ENCODE data around the gene LYPLA2.
"Not testable (repeated sequence)": the region's sequence is repeated elsewhere in the genome, so short reads cannot be mapped to it uniquely, and the experiment has no call there.

Gene LYPLA2

DNA sequence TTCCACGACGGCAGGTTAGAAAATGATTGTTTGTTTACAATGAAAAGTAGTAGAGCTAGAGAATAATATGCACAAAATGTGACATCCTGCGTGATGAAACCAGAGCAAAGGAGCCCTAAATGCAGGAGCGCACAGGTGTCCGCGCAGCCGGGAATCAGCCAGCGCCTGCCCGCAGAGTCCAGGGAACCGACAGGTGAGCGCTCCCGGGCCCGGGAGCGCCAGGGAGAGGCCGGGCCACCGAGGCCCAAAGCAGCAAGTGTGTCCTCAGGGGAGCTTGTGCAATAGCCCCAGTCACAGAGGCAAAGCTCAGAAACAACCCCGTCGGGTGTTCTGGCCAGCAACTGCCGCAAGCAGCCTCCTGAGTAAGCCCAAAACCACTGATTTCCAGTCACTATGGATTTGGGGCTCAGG, 10.4 kb downstream of the LYPLA2 start:
- DNase-seq = no peak

DNA sequence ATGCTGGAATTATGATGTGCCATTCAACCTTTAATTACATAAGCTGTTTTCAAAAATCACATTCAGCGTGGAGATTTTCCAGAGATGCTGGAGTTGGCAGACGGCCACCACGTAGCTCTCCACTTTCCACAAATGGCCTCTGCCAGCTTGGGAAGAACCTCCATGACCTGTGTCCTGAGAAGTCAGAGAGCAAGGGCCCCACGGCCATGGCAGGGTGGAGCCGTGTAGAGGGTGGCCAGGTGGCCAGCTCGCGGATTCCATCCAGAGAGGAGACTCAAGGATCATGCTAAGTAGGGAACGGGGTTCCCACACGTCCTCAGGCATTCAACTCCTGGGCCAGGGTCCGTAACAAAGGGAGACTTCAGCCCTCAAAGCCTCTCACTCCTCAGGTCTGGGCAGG, 10.9 kb downstream of the LYPLA2 start:
- DNase-seq = no peak

DNA sequence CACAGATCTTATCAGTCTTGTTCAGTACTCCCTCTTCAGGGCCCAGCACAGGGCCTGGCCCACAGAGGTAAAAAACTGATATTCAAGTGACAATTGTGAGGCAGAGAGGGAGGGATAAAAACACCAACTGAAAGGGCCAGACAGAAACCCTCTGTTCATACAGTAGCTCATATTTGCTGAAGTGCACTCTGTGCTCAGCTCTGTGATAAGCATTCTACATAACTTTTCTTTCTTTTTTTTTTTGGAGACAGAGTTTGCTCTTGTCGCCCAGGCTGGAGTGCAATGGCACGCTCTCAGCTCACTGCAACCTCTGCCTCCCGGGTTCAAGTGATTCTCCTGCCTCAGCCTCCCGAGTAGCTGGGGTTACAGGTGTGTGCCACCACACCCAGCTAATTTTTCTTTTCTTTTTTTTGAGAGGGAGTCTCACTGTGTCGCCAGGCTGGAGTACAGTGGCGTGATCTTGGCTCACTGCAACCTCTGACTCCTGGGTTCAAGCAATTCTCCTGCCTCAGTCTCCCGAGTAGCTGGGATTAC, 11.9 kb downstream of the LYPLA2 start:
- not testable (repeated sequence) for DNase-seq

DNA sequence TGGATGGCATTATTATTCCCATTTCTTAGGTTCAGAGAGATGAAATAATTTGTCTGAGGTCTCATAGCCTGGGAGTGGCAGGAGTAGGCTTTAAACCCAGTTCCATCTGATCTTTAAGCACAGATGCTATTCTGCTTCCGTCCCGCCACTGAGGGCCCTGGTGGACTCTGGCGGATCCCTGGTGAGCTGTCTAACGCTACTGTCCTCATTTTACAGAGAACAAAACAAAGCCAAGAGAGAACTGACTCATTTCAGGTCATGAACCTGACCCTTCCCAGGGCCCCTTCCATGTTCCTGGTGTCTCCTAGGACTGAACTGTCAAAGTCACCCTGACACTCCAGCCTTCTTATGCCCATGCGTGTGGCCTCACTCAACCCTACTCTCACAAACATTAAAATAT, 12.7 kb downstream of the LYPLA2 start:
- no peak for DNase-seq

DNA sequence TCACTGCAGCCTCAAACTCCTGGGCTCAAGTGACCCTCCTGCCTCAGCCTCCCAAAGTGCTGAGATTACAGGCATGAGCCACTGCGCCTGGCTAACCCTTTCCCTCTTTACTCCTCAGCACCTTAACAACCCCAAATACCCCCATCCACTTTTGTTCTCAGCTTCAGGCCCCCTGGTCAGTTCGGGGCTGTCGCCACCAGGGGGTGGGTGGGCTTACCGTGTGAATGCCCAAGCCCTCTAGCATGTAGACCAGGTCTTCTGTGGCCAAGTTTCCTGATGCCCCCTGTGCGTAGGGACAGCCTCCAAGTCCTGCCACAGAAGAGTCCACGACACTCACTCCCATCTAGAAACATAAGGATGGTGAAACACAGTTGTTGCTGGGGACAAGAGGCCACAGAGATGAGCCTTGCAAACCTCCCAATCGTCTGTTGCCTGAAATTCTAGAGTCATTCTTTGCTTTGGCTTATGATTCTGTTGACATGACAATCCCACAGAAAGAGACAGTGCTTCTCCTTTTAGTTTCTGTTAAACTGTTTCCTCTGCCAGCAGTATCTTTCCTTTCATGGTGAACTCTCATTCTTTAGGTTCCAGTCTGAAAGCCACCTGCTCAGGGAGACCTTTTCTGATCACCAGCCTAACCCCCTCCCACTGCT, 13.4 kb downstream of the LYPLA2 start:
- no peak for DNase-seq

DNA sequence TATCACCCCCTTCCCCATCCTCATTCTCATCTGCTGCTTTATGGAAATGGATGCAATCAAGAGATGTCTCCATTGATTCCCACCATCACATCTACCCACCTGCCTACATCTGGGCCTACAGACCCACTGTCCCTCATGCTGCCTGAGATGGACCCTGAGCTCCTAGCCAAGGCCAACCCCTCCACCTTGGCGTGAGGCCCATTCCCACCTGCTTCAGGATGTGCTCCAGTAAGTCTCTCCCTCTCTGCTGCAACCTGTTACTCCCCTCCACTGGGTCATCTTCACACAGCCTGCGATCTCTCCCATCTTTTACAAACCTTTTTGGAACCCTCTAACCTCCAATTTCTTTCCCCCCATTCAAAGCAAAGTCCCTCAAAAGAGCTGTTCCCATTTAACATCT, 14.1 kb downstream of the LYPLA2 start:
- DNase-seq = no peak

DNA sequence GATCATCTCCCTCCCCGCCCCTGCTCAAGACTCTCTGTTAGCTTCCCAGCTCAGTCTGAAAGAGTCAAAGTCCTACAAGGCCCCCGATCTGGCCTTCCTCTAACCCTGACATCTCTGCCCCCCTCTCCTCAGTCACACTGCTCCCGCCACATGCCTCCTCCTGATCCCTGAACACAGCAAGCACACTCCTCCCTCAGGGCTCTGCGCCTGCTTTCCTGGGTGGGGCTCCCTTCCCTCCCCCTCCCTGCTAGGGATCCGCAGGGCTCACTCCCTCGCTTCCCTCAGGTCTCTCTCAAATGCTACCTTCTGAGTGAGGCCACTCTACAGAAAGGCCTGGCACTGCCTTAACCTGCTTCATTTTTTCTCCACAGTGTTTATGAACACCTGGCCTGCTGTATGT, 15.3 kb downstream of the LYPLA2 start:
- no peak for DNase-seq

DNA sequence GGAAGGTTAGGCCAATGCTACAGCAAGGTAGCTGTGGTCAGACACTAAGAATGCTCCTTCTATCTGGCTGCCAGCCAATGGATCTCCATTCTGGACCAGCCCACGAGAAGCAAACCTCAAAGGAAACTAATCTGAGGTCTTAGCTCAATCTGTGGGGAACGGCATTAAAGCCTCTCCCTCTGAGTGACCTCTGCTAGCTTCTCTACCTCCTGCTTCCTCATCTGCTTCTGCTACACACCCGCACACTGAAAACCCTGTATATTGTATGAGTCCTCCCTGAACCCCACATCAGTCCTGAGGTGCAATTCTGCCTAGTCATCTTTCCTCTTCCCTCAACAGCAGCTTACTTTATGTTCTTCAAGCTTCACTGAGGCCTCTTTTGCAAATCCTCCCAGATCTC, 16.5 kb downstream of the LYPLA2 start:
- DNase-seq = no peak

DNA sequence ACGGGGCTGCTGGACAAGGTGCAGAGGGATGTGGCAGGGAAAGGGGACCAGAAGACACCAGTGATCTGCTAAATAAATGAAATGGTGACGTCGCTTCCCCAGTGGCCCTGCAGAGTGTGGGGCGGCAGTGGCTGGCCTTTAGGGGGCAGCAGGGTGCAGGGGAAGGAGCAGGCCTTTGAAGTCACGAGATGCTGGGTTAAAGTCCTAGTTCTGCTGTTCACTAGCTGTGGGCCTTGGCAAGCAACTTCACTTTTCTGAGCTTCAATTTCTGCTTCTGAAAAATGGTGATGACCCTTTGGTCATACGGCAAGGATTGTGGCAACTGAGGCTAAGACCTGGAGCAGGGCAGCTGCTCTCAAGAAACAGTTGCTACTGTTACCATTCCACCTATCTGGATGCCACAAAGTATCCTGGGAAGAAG, 18.8 kb downstream of the LYPLA2 start:
- DNase-seq = peak in 1 of 2 experiments; percentile 42

DNA sequence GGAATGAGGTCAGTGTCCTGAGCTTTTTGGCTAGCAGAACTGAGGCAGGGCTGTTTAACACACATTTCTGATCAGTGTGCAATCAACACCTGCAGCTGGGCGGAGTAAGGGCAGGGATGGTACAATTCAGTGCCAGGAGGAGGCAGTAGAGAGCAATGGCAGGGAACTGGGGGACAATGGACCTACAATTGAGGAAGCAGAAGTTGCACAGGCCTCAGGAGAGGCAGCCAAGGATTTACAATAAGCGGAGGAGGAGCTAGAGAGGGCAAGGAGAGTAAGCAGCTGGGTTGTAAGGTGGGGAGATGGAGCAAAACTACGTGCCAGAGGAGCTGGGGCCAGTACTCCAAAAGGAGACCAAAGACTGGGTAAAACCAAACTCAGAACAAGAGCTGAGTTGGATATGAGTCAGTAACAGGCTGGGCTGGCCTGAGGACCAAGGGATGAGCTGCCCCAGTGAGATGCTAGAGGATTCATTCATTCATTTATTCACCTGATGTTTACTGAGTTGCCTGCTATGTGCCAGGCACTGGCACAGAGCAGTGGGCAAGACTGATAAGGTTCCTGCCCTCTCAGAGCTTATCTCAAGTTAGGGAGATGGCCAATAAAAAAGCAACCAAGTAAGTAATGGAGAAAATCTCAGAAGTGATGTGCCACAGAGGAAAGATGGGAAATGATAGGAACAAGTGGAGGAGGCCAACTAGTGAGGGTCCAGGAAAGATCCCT, 20.0 kb downstream of the LYPLA2 start:
- no peak for DNase-seq

DNA sequence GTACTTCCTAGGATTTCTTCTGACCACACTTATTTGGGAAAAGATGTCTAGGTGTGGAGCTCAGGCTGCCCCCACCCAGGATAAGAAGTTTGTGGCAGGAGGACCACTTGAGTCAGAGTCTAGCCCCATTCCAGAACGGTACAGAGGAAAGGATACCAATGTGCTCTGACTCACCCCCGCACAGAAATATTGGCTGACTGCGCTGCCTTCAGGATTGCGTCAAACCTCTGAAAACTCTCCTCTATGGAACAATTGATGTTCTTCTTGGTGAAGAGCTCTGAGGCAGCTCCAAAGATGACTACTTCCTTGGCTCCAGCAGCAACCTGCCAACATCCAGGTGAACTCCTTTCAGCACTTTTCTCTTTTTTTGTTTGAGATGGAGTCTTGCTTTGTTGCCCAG, 23.1 kb downstream of the LYPLA2 start:
- DNase-seq = no peak

DNA sequence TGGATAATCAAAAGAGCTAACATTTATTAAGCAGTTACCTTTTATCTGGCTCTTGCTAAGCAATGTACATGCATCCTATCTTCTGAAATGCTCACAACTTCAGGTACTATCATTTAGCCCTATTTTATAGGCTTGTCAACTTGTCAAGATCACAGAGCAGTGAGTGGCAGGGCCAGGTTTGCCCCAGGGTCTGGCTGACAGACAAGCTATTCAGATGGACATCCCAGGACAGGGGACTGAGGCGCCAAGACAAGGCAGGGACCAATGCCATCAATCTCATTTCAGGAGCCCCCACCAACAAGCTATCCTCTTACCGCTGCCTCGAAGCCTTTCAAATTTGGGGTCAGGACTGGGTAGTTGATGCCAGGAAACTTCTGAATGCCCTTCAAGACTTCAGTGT, 25.4 kb downstream of the LYPLA2 start:
- DNase-seq = no peak

DNA sequence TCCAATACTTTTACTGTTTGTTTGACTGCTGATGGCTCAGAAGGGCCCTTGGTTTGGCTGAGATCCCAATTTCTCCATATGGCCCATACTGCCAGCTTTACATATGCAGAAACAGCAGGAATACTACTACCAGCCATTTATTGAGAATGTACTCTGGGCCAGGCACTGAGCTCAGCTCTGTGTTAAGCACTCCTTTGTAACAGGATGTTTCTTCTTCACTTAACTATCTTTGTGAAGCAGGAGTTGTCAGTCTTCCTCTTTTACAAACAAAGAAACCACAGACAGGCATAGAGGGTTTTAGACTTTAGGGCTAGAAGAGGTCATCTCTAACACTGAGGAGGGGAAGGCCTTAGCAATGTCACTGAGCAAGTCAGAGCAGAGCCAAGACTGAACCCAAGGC, 26.0 kb downstream of the LYPLA2 start:
- DNase-seq = no peak

DNA sequence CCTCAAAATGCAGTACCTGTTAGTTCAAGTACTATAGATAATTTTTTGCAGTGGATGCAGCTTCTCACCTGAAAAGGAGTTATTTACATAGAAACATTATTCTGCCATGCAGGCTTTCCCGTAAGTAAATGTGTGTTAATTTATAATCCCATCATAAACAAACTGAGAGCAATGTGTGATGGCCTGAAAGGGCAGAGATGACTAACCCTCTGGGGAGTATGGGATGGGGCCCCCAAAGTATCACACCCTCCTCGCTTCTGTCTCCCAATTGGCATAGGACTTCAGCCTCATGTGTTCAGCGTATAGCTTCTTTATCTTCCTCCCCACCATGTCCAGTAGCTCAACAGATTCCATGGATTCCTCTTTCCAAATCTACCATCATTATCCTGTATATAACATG, 26.7 kb downstream of the LYPLA2 start:
- DNase-seq = no peak

DNA sequence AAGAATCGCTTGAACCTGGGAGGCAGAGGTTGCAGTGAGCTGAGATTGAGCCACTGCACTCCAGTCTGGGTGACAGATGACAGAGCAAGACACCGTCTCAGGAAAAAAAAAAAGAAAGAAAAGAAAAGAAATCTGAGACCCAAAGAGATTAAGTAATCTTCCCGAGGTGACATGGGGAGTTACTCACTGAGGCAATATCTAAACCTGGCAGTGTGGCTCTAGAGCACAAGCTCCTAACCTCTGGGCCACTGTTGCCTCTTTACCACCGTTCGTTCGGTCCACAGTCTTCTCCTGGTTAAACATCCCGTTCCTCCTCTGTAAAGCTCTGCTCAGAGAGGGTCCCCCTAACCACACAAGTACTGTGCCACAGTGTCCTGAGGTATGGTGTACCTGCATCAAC, 32.8 kb downstream of the LYPLA2 start:
- DNase-seq = no peak

DNA sequence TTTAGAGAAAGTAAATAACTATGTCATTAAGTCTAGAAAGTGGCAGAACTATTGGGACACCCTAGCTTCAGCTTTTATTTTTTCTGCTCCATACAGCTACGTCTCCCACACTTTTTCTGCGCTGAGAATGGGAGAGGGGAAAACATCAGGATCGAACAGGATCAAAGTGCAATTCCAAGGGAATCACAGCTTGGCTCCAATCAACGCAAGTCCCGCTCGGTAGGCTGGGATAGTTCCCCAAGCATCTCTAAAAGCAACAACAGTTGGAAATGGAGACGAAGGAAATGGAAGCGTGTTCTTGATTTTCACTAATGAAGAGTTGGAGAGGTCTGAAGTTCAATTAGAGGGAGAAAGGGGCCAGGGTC, 33.7 kb downstream of the LYPLA2 start:
- DNase-seq = no peak

DNA sequence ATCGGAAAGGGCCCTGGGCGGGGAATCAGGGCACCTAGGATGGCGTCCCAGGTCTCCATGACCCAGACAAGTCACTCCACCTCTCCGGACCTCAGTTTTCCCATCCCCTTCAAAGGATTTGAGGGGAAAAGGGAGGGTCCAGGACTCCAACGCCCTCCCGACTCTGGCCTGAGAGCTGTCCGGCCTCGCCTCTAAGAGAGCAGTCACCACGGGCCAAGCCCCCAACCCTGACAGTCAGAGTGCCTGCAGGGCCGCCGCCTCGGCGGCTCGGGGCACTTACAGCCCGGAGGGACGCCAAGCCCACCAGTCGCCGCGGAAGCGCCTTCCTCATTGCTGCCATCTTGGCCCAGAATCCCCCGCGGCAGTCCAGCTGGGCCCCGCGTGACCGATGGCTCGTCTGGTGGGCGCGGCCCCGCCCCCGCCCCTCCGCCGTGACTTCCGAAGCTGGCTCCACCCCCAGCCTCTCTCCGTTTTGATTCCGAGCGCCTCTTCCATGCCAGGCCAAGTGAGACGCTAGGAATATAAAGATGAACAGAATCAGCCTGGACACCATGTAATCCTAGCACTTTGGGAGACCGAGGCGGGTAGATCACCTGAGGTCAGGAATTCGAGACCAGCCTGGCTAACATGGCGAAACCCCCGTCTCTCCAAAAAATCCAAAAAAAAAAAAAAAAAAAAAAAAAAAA, 34.3 kb downstream of the LYPLA2 start, which contains the start of gene HMGCL:
TSS of gene HMGCL (minus strand) at position 354 of the 686 bp plus-strand sequence. CDS start at position 340, 14 bp downstream.
- peak; percentile 16 to 84 for DNase-seq

DNA sequence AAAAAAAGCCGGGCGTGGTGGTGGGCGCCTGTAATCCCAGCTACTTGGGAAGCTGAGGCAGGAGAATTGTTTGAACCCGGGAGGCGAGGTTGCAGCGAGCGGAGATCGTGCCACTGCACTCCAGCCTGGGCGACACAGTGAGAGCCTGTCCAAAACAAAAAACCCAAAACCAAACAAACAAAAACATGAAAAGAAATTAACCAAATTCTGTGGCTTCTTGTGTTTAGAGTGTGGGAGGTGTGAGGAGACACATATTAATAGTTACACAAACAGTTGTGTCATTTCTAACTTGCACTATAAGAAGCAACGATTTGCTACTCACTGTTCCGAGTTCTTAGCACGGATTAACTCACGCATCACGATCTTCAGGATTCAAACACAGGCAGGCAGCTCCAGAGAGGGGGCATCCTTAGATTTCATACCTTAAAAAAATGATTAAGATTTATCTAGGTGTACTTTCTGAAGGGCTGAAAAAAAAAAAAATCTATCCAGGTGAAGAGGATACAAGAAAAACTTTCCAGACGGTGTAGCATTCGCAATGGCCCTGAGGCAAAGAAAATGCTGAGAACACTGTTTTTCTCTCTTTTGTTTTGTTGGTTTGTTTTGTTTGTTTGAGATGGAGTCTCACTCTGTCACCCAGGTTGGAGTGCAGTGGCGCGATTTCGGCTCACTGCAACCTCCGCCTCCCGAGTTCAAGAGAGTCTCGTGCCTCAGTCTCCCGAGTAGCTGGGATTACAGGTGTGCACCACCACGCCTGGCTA, 35.0 kb downstream of the LYPLA2 start:
- no peak for DNase-seq

DNA sequence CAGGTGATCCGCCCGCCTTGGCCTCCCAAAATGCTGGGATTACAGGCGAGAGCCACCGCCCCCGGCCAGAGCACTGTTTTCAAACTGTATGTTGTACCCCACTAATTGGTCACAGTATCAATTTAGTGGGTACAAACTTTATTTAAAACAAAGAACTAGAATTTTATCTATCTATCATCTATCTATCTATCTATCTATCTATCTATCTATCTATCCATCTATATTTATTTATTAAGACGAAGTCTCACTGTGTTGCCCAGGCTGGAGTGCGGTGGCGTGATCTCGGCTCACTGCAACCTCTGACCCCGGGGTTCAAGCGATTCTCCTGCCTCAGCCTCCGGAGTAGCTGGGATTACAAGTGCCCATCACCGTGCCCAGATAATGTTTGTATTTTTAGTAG, 35.6 kb downstream of the LYPLA2 start:
- DNase-seq = not testable (repeated sequence)

DNA sequence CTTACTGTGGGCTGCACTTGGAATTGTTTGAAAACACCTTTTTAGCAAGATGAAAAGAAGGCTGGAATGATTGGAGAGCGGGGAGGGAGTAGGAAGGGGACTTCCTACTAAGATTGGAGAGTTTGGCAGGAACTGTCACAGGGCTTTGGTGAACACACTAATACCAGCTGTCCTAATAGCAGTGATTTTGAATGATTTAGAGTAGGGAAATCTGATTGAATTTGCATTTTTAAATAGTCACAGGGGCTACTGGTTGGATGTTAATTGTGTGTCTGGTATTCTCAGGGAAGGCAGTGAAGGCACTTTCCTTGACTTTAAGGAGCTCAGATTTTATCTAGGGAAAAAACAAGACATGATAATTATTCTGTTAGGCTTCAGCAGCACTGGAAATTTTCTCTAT, 36.8 kb downstream of the LYPLA2 start:
- no peak for DNase-seq

DNA sequence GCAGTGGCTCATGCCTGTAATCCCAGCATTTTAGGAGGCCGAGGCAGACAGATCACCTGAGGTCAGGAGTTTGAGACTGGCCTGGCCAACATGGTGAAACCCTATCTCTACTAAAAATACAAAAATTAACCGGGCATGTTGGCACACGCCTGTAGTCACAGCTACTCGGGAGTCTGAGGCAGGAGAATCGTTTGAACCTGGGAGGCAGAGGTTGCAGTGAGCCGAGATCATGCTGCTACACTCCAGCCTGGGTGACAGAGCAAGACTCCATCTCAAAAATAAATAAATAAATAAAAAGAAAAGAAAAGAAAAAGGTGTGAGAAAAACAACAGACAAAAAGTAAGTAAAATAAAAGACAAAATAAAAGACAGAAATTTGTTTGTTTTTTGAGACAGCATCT, 43.2 kb downstream of the LYPLA2 start:
- DNase-seq = not testable (repeated sequence)

DNA sequence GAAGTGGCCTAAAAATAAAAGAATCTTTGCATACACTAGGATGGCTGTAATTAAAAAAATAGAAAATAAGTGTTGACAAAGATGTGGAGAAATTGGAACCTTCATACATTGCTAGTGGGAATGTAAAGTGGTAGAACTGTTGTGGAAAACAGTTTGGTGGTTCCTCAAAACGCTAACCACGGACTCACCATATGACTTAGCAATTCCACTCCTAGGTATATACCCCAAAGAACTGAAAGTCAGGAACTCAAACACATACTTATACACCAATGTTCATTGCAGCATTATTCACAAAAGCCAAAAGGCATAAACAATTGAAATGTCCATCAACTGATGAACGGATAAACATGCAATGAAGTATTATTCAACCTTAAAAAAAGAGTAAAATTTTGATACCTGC, 45.1 kb downstream of the LYPLA2 start:
- no peak for DNase-seq

DNA sequence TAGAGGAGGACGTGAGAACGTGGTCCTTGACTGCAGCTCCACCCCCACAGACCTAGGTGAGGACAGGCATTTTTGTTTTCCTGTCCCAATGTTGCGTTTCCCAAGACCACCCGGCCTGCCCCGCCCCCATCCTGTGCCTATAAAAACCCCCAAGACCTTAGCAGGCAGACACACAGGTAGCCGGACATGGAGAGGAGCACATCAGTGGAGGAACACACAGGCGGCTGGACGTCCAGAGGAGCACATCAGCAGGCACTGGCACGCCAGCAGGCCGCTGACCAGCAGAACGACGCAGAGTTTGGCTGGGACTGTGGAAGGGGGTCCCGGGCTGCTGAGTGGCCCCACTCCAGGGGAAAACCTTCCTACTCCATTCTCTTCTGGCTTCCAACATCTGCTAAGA, 47.0 kb downstream of the LYPLA2 start:
- DNase-seq = no peak

All from SW 1271 (cell line).